Spinal cord (tissue), 10 donors: ENCODE measurements around the gene TRAM2. TPM values are rescaled to one million over a fixed set of nuclear protein-coding genes. Genes with fewer than 3 reads are reported as not detected.

ENCODE experiments used
- DNase-seq, 6 donors: peaks; one replicate each; pipeline versions ENCODE4 v3.0.0 to v3.0.0-alpha.2; 2013 to 2015; ENCODE audit warnings: low spot score in 6 of 6, low read depth in 4 of 6
- H3K27ac ChIP-seq: one replicate; pipeline ENCODE4 v1.5.1; 2013; ENCODE audit warnings: low read depth, low read length, control low read depth
- H3K27me3 ChIP-seq: one replicate; pipeline ENCODE4 v1.6.1; 2013; ENCODE audit warnings: low read length; ENCODE audit not compliant: control insufficient read depth, insufficient read depth
- H3K36me3 ChIP-seq: one replicate; pipeline ENCODE4 v1.6.1; 2013; ENCODE audit warnings: low read length; ENCODE audit not compliant: control insufficient read depth, insufficient read depth
- H3K4me1 ChIP-seq: one replicate; pipeline ENCODE4 v1.6.1; 2013; ENCODE audit warnings: low read length; ENCODE audit not compliant: control insufficient read depth, insufficient read depth
- H3K4me3 ChIP-seq: one replicate; pipeline ENCODE4 v1.5.1; 2013; ENCODE audit warnings: low read depth, low read length, control low read depth
- H3K9me3 ChIP-seq: one replicate; pipeline ENCODE4 v1.6.1; 2013; ENCODE audit warnings: low read length; ENCODE audit not compliant: control insufficient read depth, insufficient read depth
- WGBS: methylation state at CpG from one replicate; pipeline ENCODE4 v1.1.5; 2013; ENCODE audit warnings: missing lambda C conversion rate; ENCODE audit not compliant: insufficient coverage; 5-methylcytosine and 5-hydroxymethylcytosine counted together
- polyA plus RNA-seq, 2 donors: library from polyadenylated mRNA; unstranded; fragments of 120-200 nt; gene quantifications; one replicate each; pipeline ENCODE4 v1.2.1, GENCODE V29; 2013; ENCODE audit not compliant: insufficient read length in 2 of 2
- total RNA-seq, 2 donors: library from RNA; depleted of rRNA in 1 of 2; stranded (reverse); fragments of 120-200 nt in 1 of 2; fragments of >200 nt in 1 of 2; gene quantifications; one replicate each; pipeline versions ENCODE4 v1.2.3 to v1.2.4, GENCODE V29; 2013 to 2014
- donor health status: healthy.

The TRAM2 gene
- total and polyA plus RNA-seq, 4 donors = 8.6 to 25.4 (median 10.1) TPM

- Histone ChIP-seq H3K36me3 (peaks cover 28% of the 10 kb centered on the region), H3K27ac (no peak overlapping the region), H3K9me3 (no peaks in the 10 kb centered on the region), H3K27me3 (no peaks in the 10 kb centered on the region), H3K4me1 (peaks cover 25% of the 10 kb centered on the region), H3K4me3 (no peak overlapping the region)
- WGBS = 94% methylated on average over 2 of the region's 9 CpGs
- DNase-seq = peak in 1 of 6 donors; percentile 63
Measured at GRCh38 chr6:52500238-52501129, 76.4 kb downstream of the TRAM2 start.

GRCh38 chr6:52499681-52500236 lies 77.1 kb downstream of the TRAM2 start:
- no peak for DNase-seq
- H3K9me3 ChIP-seq = no peaks in the 10 kb centered on the region
- H3K27me3 ChIP-seq = no peaks in the 10 kb centered on the region
- no peak overlapping the region for H3K4me3 ChIP-seq
- peaks cover 25% of the 10 kb centered on the region for H3K4me1 ChIP-seq
- no peak overlapping the region for H3K27ac ChIP-seq
- WGBS = 82% methylated on average over 5 of the region's 11 CpGs
- peaks cover 27% of the 10 kb centered on the region for H3K36me3 ChIP-seq

GRCh38 chr6:52499026-52499425 lies 77.8 kb downstream of the TRAM2 start:
- WGBS = no CpG with 5 or more reads among the region's 1 CpG
- H3K9me3 ChIP-seq = no peaks in the 10 kb centered on the region
- DNase-seq = no peak
- peaks cover 19% of the 10 kb centered on the region for H3K4me1 ChIP-seq
- H3K27ac ChIP-seq = no peak overlapping the region
- H3K27me3 ChIP-seq = no peaks in the 10 kb centered on the region
- H3K36me3 ChIP-seq = peaks cover 20% of the 10 kb centered on the region
- H3K4me3 ChIP-seq = no peak overlapping the region

GRCh38 chr6:52498538-52499017 lies 78.3 kb downstream of the TRAM2 start:
- WGBS = 88% methylated on average over 4 of the region's 11 CpGs

DNA sequence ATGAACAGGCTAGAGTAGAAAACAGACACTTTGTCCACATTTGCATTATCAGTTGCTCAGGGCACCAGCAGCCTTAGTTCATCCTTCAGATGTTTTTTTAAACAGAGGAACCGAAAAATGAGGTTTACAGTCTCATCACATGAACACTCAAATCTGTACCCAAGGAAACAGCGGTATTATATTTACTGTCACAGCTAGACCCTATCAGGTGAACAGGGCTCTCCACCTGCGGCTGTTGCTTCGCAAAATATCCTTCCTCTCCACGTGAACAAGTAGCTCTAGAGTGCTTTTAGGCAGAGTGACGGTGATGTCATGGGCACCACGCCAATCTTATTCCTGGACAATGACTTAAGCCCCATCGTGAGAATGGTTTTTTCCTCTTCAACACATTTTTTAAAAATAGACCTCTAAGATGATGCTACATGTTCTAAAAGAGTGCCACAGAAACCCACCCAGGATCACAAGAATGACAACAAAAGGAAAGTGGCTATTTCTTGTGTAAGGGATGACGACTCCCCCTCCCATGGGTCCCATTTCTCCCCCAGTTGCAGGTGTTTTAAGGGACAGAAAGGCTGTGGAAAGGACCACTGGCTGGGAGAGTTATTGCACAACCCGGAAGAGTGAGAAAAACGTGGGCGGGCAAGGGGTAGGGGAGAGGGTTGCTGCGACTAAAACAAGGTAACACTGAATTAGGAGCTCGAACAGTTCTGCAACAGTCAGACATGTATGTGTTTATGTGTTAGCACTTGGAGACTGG lies 79.0 kb downstream of the TRAM2 start:
- Histone ChIP-seq H3K27me3 (no peaks in the 10 kb centered on the region), H3K27ac (no peak overlapping the region), H3K4me1 (peaks cover 13% of the 10 kb centered on the region), H3K4me3 (no peak overlapping the region), H3K36me3 (peaks cover 10% of the 10 kb centered on the region), H3K9me3 (no peaks in the 10 kb centered on the region)
- WGBS = 70% methylated on average over 9 of the region's 14 CpGs
- no peak for DNase-seq

More at GRCh38 chr6:52498538-52499017, 78.3 kb downstream of the TRAM2 start:
- no peaks in the 10 kb centered on the region for H3K27me3 ChIP-seq
- peaks cover 15% of the 10 kb centered on the region for H3K36me3 ChIP-seq
- H3K27ac ChIP-seq = no peak overlapping the region
- DNase-seq = no peak
- H3K4me3 ChIP-seq = no peak overlapping the region
- peaks cover 14% of the 10 kb centered on the region for H3K4me1 ChIP-seq
- no peaks in the 10 kb centered on the region for H3K9me3 ChIP-seq

DNA sequence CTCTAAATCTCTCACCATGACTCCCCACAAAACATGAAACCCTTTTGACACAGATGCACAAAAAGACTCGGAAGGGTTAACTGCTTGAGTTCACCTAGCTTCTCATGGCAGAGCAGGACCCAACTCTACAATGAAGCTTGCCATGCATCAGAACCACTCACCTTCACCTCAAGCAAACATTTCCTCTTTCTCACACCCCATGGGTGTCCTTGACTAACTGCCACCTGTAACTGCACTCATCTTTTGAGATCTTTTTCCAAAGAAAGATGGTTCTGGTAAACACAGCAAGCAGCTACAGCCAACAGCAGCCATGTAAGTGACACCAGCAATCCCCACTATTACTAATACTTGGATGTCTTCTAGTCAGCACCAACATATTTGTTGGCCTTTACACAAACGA lies 80.2 kb downstream of the TRAM2 start:
- no peak overlapping the region for H3K27ac ChIP-seq
- peaks cover 13% of the 10 kb centered on the region for H3K4me1 ChIP-seq
- no peak overlapping the region for H3K4me3 ChIP-seq
- no peaks in the 10 kb centered on the region for H3K27me3 ChIP-seq
- H3K9me3 ChIP-seq = no peaks in the 10 kb centered on the region
- 90% methylated on average over 1 of the region's 2 CpGs for WGBS
- no peaks in the 10 kb centered on the region for H3K36me3 ChIP-seq
- DNase-seq = no peak

DNA sequence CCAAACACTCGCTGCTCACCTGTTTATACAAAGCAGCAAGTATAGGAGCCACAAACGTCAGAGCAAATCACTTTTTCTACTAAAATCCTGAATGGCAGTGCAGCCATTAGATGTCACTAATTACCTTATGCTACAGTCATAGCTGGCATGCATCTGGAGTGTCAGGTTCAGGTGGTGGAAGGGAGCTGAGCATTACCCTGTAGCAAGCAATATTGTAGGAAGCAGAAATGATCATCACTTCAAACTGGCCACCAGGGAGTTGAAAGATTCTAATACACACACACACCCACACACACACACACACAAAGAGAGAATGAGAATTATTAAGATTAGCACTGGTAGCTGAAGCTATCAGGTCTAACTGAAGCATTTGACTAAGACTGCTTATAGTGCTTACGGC lies 80.9 kb downstream of the TRAM2 start:
- Histone ChIP-seq H3K4me3 (no peak overlapping the region), H3K9me3 (no peaks in the 10 kb centered on the region), H3K27ac (no peak overlapping the region), H3K27me3 (no peaks in the 10 kb centered on the region), H3K36me3 (no peaks in the 10 kb centered on the region), H3K4me1 (peaks cover 13% of the 10 kb centered on the region)
- 87% methylated on average over 3 of the region's 3 CpGs for WGBS
- peak in 1 of 6 donors; percentile 77 for DNase-seq

DNA sequence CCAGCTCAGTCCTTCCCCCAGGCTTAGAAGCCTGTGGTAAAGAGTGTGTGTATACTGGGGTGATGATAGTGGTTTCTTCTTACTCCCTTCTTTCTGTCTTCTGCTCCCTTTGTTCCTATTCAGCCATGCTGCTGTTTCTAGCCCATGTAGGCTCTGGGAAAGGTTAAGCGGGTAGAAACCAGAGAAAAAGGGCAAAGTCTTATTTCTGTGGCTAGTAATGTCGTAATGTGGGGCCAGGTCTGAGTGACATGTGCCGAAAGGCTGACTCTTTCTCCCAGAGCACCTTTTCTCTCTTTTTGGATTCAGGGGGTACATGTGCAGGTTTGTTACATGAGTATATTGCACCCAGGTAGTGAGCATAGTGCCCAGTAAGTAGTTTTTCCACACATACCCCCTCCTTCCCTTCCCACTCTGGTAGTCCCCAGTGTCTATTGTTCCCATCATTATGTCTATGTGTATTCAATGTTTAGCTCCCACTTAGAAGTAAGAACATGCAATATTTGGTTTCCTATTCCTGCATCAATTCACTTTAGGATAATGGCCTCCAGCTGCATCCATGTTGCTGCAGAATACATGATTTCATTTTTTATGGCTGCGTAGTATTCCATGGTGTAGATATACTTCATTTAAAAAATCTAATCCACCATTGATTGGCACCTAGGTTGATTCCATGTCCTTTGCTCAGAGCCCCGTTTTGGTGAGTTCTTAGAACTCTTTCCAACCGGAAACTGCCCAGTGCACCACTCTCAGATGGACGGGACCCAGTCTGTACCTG lies 82.4 kb downstream of the TRAM2 start:
- no peak overlapping the region for H3K4me3 ChIP-seq
- H3K27ac ChIP-seq = no peak overlapping the region
- WGBS = 97% methylated on average over 3 of the region's 7 CpGs
- no peak for DNase-seq
- no peaks in the 10 kb centered on the region for H3K4me1 ChIP-seq
- no peaks in the 10 kb centered on the region for H3K27me3 ChIP-seq
- H3K9me3 ChIP-seq = no peaks in the 10 kb centered on the region
- H3K36me3 ChIP-seq = no peaks in the 10 kb centered on the region

DNA sequence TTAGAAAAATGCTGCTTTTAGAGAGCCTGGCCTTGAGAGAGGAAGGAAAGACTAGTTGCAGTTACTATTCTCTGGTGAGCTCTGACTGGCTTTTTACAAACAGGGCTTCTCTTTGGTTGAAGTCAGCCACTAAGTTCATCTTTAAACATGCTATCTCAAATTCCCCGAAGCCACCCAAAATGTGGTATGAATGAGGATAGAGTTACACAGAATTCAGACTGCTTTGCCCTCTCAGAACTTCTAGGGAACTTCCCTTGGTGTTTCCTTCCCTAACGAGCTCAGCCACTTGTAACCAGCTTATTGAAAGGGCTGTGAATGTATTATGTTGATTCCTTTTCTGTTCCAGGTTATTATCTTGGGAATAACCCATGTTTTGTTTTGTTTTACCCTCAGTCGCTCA lies 83.2 kb downstream of the TRAM2 start:
- Histone ChIP-seq H3K27ac (no peak overlapping the region), H3K9me3 (no peaks in the 10 kb centered on the region), H3K36me3 (no peaks in the 10 kb centered on the region), H3K27me3 (no peaks in the 10 kb centered on the region), H3K4me3 (no peak overlapping the region), H3K4me1 (no peaks in the 10 kb centered on the region)
- no CpG with 5 or more reads among the region's 3 CpGs for whole genome bisulfite sequencing
- no peak for DNase-seq
